ENCODE measurements around the gene CASQ2. TPM values are rescaled to one million over a fixed set of nuclear protein-coding genes. Genes with fewer than 3 reads are reported as not detected.

Gene CASQ2
- total RNA-seq, 1 donor from 2014 or later: not detected

- no peak overlapping the region for H3K4me3 Mint-ChIP-seq
- Histone ChIP-seq H3K36me3 (no peaks in the 10 kb centered on the region), H4K20me1 (ENCODE audit: low read depth) (no peaks in the 10 kb centered on the region), H3K4me1 (peaks cover 15% of the 10 kb centered on the region), H3K4me2 (no peak overlapping the region), H3K9me3 (ENCODE audit: low read depth) (no peaks in the 10 kb centered on the region), H3K27ac (no peak overlapping the region), H3K27me3 (no peaks in the 10 kb centered on the region), H2AFZ (replicated peaks) (no peak overlapping the region), H3F3A (ENCODE audit: low read depth) (no peaks in the 10 kb centered on the region), H3K9ac (no peak overlapping the region), H3K4me3 (no peak overlapping the region), H3K79me2 (ENCODE audit: low read depth) (no peaks in the 10 kb centered on the region)
- TF ChIP-seq, protein P1, sequence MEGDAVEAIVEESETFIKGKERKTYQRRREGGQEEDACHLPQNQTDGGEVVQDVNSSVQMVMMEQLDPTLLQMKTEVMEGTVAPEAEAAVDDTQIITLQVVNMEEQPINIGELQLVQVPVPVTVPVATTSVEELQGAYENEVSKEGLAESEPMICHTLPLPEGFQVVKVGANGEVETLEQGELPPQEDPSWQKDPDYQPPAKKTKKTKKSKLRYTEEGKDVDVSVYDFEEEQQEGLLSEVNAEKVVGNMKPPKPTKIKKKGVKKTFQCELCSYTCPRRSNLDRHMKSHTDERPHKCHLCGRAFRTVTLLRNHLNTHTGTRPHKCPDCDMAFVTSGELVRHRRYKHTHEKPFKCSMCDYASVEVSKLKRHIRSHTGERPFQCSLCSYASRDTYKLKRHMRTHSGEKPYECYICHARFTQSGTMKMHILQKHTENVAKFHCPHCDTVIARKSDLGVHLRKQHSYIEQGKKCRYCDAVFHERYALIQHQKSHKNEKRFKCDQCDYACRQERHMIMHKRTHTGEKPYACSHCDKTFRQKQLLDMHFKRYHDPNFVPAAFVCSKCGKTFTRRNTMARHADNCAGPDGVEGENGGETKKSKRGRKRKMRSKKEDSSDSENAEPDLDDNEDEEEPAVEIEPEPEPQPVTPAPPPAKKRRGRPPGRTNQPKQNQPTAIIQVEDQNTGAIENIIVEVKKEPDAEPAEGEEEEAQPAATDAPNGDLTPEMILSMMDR (IDR thresholded peaks at IDR 0.05): no peak
- TF ChIP-seq EZH2 (IDR thresholded peaks at IDR 0.05) (no peak), EZH2phosphoT487 (IDR thresholded peaks at IDR 0.05) (no peak)
- no peaks in the 10 kb centered on the region for H3K9me3 Mint-ChIP-seq
- peaks cover 7% of the 10 kb centered on the region for H3K36me3 Mint-ChIP-seq
- DNase-seq (ENCODE audit: low spot score): no peak
- H3K27ac Mint-ChIP-seq: no peak overlapping the region
- peaks cover 23% of the 10 kb centered on the region for H3K4me1 Mint-ChIP-seq
- H3K27me3 Mint-ChIP-seq (ENCODE audit: insufficient read depth, low read depth): peaks cover 2% of the 10 kb centered on the region
These were observed 77.5 kb downstream of the CASQ2 start for GRCh38 chr1:115690972-115691371.

DNA sequence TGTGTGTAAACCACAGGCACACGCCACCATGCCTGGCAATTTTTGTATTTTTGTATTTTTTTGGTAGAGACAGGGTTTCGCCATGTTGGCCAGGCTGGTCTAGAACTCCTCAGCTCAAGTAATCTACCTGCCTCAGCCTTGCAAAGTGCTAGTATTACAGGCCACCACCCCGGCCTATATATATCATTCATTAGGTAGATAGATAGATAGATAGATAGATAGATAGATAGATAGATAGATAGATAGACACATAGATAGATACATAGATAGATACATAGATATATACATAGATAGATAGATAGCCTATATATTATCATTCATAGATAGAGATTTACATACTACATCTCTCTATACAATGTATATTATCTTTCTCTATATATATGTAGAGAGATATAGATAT, 80.8 kb downstream of the CASQ2 start:
- H3K9me3 ChIP-seq (ENCODE audit: low read depth): no peaks in the 10 kb centered on the region
- TF ChIP-seq EZH2phosphoT487 (IDR thresholded peaks at IDR 0.05) (no peak), EZH2 (IDR thresholded peaks at IDR 0.05) (no peak)
- TF ChIP-seq, protein P1 (IDR thresholded peaks at IDR 0.05): no peak
- no peak overlapping the region for H2AFZ ChIP-seq (replicated peaks)
- H3K36me3 ChIP-seq: no peaks in the 10 kb centered on the region
- peaks cover 2% of the 10 kb centered on the region for H3K27me3 Mint-ChIP-seq (ENCODE audit: insufficient read depth, low read depth)
- H4K20me1 ChIP-seq (ENCODE audit: low read depth): no peaks in the 10 kb centered on the region
- no peak overlapping the region for H3K4me2 ChIP-seq
- no peaks in the 10 kb centered on the region for H3K79me2 ChIP-seq (ENCODE audit: low read depth)
- H3K4me3 Mint-ChIP-seq: no peak overlapping the region
- H3F3A ChIP-seq (ENCODE audit: low read depth): no peaks in the 10 kb centered on the region
- no peak overlapping the region for H3K4me3 ChIP-seq
- H3K36me3 Mint-ChIP-seq: peaks cover 11% of the 10 kb centered on the region
- H3K27ac Mint-ChIP-seq: no peak overlapping the region
- peaks cover under 1% of the 10 kb centered on the region for H3K4me1 Mint-ChIP-seq
- no peak overlapping the region for H3K9ac ChIP-seq
- no peaks in the 10 kb centered on the region for H3K9me3 Mint-ChIP-seq
- H3K4me1 ChIP-seq: no peaks in the 10 kb centered on the region
- H3K27me3 ChIP-seq: no peaks in the 10 kb centered on the region
- DNase-seq (ENCODE audit: low spot score): no peak
- no peak overlapping the region for H3K27ac ChIP-seq

GRCh38 chr1:115685029-115685705, 83.3 kb downstream of the CASQ2 start:
- no peak overlapping the region for H3K4me2 ChIP-seq
- H2AFZ ChIP-seq (replicated peaks): no peak overlapping the region
- Mint-ChIP-seq H3K27ac (no peak overlapping the region), H3K4me3 (no peak overlapping the region), H3K27me3 (ENCODE audit: insufficient read depth, low read depth) (peaks cover 2% of the 10 kb centered on the region), H3K9me3 (peaks cover 2% of the 10 kb centered on the region), H3K36me3 (peaks cover 12% of the 10 kb centered on the region), H3K4me1 (no peaks in the 10 kb centered on the region)
- no peak for DNase-seq (ENCODE audit: low spot score)
- no peaks in the 10 kb centered on the region for H3K4me1 ChIP-seq
- no peak overlapping the region for H3K27ac ChIP-seq
- no peak overlapping the region for H3K9ac ChIP-seq
- no peak overlapping the region for H3K4me3 ChIP-seq
- no peaks in the 10 kb centered on the region for H3F3A ChIP-seq (ENCODE audit: low read depth)
- H3K79me2 ChIP-seq (ENCODE audit: low read depth): no peaks in the 10 kb centered on the region
- no peaks in the 10 kb centered on the region for H3K27me3 ChIP-seq
- TF ChIP-seq EZH2phosphoT487 (IDR thresholded peaks at IDR 0.05) (no peak), EZH2 (IDR thresholded peaks at IDR 0.05) (no peak)
- TF ChIP-seq, protein P1 (IDR thresholded peaks at IDR 0.05): no peak
- no peaks in the 10 kb centered on the region for H3K9me3 ChIP-seq (ENCODE audit: low read depth)
- no peaks in the 10 kb centered on the region for H3K36me3 ChIP-seq
- H4K20me1 ChIP-seq (ENCODE audit: low read depth): no peaks in the 10 kb centered on the region
